Epidermal melanocyte (primary cell): Measurements from ENCODE around the gene HOGA1.
A peak's percentile ranks its signal among the peaks of the same experiment; 100 is the strongest.

Experiments used
- DNase-seq: peaks from one replicate; pipeline ENCODE4 v3.0.0; 2011; ENCODE audit warnings: low spot score; ENCODE audit not compliant: insufficient read length

Gene HOGA1

DNA sequence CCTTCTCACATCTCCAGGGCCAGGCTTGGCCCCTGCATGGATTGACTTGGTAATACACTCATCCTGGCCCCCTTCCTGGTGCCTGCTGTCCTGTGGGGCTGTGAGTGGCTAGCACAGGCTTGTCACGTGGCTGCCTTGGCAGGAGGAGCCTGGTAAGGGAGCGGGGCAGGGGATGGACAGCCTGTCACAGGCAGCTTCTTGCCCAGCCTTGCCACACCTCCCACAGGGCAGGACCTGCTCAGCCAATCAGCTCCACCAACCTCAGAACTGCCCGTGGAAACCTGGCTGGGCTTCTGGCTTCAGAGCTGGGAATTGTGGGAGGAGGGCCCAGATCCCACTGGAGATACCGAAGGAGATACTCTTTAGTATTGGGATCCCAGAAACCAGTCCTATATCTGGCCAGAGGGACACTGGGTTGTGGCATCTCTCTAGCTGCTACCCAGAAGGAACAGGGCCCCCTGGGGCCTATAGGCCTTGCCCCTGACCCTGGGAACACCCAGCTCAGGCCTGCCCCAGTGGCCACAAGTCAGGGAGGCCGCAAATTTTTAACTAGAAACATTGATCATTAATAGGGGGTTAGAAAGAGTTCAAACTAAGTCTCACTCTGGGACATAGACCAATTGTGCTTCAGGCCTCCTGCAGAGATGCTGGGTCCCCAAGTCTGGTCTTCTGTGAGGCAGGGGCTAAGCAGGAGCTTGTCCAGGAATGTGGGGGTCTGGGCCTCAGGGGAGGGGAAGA lies at the start of gene HOGA1:
Gene HOGA1 (plus strand): TSS at position 330 of the 738 bp plus-strand sequence. CDS start 315 bp downstream, at position 645.
- DNase-seq: peak; percentile 33

DNA sequence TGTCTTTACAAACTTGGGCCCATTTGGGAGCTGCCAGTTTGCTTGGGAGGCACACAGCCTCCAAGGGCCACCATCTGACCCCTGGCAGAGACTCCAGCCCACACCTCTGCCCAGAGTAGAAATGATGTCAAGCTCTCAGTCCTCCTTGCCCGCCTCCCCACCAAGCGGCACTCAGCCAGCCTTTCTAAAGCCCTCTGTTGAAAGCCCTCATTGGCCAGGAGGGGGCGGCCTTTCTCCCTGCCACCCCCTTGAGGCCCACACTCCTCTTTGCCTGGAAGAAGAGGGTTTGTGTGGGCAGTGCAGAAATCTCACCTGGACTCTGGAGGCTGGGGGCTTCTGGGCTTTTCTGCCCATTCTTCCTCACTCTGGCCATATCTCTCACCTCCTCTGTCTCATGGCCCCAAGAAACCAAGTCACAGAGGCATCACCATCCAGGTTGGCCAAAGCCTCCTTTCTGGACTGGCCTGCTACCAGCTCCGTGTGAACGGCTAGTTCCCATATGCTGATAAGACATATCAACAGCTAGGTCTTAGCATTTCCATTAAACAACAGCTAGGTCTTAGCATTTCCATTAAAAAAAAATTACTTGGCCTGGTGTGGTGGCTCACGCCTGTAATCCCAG lies 49.3 kb upstream of the HOGA1 start:
- DNase-seq: no peak

DNA sequence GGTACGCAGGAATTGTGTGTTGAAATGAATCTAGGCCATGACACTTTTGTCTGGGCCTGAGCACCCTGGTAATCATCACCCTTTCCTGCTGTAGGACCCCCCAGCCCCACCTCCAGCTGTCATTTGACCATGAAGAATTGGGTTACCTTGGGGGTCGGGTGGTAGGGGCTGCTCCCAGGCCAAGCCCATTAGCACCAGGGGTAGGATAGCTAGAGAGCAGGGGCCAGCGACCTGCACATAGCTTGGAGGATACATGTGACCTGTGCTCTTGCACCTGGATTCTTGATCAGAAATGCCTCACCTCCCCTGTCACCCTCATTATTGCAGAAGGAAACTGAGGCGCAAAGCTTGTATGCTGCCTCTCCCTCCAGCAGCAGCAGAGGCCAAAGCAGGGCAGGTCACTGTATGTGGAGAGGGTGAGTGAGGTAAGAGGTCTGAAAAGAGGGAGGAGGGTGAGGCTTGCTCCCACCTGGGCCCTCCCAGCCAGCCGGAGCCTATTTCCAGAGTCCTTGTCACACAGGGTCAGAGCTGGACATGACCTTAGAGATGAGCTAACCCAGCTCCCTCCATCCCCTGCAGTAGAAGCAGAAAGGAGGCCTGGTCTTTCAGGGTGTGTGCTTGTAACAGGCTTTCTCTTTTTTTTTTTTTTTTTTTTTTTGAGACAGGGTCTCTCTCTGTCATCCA lies 46.9 kb upstream of the HOGA1 start:
- no peak for DNase-seq

DNA sequence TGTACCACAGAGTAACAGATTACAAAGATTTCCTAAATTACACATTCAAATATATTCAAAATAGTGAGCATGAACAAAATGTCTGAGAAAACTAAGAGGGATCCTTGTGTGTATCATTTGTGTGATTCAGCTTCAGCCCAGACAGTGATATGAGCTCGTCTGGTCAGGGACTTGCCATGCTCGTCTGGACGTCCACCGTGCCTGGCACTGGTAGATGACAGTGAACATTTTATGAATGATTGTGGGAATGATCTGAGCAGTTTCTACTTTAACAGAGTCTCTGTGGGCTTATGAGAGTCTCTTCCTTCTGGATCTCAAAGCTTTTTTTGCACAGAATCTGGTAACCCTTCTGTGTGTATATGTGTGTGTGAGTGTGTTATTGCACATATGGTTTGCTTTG lies 45.8 kb upstream of the HOGA1 start:
- DNase-seq: no peak

DNA sequence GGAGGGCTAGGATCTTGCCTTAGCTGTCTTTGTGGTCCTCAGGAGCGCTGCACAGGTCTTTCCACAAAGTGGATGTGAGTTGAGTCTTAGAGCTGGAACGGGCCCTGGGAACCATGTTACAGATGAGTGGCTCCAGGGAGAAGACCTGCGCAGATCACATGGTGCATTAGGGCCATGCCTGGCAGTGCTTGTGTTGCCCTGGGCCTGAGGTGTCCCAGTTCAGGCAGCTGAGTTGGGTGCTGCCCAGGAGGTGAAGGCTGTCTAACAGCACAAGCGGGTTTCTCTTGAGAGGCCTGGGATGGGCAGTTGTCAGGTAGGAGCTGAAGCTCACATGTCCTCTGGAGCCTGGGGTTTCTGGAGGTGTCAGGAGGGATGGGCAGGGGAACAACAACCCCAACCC lies 45.4 kb upstream of the HOGA1 start:
- no peak for DNase-seq

DNA sequence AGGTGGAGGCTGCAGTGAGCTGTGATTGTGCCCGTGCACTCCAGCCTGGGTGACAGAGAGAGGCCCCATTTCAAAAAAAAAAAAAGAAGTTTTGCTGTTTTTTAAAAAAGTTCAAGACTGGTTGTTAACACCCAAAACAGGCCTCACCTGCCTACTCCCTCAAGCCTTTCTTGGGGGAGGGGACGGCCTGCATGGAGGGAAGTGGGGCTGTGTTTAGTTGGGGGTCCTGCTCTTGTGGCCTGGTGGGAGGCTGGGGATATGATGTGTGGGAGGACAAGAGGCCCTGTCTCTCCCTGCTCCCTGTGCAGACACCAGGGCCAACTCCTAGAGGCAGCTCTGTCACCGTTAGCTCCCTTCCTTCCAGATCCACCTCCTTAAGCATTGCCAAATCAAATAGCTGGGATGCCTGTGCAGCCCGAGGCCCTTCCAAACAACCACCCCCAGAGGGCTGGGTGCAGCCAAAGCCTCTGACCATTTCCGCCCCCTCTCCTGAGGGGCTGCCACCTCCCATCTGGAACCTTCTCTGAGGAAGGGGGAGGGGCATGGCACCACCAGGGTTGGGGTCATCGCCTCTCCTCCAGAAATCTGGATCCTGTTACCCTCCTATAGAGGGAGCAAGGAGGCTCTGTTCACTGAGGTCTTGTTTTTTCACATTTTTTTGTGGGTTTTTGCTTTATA lies 44.5 kb upstream of the HOGA1 start:
- no peak for DNase-seq

DNA sequence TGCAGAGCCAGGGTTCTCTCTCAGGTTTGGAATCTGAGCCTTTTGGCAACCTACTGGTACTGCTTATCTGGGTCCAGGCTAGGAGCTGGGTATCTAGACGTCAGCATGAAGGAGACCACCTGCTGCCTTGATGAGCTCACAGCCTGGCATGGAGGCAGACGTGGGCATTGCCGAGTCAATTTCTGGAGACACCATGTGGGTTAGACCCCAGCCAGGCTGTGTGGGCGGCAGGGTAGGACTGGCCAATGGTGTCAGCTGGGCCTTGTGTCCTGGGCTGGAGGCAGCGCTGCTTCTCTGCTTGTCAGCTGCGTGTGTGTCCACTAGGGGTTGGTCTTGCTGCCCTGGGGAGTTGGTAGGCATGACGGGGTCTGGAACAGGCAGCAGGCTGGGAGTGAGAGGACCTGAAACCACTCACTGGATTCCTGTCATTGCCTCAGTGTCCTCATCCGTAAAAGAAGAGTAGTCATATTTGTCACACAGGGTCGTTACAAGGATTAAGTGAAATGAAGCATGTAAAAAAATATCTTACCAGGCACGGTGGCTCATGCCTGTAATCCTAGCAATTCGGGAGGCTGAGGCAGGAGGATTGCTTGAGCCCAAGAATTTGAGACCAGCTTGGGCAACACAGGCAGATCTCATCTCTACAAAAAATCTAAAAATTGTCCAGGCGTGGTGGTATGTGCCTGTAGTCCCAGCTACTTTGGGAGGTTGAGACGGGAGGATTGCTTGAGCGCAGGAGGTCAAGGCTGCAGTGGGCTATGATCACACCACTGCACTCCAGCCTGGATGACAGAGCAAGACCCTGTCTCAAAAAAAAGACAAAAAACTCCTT lies 43.3 kb upstream of the HOGA1 start:
- no peak for DNase-seq

DNA sequence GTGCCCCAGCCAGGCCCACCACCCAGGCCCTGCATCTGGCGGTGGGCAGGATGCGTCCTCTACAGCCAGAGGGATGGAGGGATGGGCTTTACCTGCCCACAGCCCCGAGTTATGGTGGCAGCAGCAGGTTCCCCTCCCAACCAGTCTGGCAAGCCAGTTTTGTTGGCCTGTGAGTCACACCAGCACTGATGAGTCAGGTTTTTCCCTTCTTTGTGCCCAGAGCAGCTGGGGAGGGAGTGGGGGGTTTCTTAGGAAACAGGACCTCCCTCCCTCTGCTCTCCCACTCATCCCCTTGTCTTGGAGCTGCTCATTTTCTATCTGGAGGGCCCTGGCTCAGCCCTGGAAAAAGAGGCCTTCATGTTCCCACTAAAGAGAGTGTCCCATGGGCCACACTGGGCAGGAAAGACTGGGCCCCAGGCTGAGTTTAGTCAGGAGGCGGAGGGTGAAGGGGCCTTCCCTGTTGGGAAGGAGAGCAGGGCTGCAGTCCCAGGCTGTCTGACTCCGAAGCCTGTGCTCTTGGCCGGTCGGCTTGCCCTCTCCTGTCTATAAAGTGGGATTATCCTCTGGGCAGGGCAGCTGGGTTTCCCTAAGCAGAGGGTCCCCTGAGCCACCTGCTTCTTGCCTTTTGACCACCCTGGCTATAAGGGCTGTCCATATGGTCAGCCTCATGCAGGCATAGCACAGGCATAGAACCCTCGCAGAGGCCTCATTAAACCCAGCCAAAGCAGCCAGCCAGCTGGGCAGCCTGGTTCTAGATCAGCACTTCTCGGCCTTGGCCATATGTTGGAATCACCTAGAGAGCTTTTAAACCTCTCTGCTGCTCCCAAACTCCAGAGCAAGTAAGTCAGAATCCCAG lies 41.8 kb upstream of the HOGA1 start:
- no peak for DNase-seq

DNA sequence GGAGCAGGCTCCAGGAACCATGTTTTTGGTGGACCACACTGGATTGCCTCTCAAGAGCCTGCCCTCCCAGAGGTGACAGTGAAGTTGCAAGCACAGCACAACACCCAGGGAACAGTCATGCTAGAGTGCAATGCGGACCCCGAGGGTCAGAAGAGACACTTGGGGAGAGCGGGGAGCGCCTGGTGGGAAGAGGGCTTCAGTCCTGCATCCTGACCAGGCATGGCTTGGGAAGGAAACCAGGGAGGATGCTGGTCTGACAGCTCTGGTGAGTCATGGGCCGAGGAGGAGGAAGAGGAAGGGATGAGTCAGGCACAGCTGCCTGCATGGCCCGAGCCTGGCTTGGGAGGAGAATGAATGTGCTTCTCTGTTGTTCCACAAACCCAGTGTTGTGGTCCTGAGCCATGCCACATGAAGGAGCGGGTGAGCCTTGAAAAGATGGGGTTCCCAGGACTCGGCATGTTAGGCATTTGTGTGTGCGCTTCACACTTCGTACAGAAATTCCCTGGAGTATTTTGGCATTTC lies 41.1 kb upstream of the HOGA1 start:
- DNase-seq: peak; percentile 68

DNA sequence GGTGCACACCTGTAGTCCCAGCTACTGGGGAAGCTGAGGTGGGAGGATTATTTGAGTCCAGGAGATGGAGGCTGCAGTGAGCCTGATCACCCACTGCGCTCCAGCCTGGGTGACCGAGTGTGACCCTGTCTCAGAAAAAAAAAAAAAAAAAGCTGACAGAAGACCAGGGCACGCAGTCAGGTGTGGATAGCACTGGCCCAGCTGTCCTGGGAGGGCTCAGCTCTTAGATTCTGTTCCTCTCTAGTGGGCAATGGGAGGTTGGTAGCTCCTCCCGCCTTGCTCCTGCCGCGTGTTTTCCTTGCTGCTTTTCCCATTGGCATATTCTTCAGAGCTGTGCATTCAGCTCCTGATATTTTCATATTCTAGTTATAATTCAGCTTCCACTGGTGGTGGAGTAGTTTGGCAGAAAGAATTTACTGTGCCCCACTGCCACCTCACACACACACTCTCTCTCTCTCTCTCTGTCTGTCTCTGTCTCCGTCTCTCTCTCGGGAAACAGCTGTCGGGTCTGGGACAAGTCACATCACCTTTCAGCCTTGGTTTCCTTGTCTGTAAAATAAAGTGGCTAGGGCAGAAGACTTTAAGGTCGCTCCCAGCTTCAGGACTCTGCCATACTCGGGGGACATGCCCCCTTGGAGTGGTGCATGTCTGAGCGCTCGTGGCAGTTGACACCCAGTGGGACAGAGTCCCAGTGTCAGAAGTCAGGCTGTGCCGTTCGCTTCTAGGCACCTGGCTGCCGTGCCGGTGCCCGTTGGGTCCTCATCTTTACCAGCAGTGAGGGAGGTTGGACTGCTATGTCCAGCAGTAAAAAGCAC lies 37.5 kb upstream of the HOGA1 start:
- no peak for DNase-seq

DNA sequence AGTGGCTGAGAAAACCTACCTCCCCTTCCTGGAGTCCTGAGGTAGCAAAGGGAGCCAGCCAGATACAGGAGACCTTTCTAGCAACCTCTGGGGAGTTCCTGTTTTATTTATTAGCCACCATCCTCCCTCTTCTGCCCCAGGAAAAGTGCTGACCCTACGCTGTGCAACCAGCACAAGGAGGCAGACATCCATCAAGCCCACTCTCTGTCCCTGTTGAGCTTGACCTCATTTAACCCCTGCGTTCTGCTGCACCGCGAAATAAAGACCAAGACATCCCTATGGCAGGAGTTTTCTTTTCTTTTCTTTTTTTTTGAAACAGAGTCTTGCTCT lies 37.0 kb upstream of the HOGA1 start:
- no peak for DNase-seq

DNA sequence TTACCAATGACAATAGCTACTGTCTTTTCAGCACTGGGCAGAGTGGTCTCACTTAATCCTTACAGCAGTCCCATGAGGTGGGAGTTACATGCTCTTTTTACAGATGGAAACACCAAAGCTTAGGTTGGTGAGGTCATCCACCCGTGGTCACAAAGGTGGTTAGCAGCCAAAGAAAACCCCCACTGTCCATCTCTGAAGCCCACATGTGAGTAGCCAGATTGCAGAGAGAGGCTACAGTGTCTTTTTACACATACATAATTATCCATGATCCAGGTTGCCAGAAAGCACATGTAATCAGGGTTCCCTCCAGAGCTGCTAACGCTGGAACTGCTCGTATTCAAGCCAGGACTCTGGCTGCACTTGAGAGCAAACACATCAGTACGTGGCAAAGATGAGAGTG lies 36.2 kb upstream of the HOGA1 start:
- DNase-seq: no peak

DNA sequence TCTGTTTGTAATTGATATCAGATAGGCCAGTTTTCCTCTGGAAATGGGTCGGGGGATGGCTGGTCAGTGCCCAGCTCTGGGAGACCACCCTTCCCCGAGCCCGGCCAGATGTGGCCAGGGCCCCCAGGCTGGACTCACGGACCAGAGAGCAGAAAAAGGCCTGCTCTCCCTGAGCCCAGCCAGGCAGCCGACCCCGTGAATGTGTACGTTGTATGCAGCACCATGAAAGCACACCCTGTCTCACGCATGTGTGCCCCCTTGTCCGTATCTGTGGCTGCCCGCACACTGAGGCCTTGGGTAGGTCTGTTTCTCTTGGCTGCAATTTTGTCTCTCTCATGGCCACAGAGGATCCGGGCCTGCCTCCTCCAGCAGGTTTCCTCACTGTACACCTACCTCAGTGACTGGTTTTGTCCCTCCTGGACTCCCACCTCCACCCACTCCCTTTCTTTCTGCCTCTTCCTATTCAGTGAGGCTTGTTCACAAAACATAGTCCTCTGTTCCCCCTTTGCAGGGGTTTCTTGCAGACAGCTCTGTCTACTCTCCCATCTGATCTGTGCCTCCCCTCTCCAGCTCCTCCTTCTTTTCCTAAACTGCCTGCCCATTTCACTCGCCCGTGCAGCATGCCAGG lies 35.2 kb upstream of the HOGA1 start:
- DNase-seq: no peak

DNA sequence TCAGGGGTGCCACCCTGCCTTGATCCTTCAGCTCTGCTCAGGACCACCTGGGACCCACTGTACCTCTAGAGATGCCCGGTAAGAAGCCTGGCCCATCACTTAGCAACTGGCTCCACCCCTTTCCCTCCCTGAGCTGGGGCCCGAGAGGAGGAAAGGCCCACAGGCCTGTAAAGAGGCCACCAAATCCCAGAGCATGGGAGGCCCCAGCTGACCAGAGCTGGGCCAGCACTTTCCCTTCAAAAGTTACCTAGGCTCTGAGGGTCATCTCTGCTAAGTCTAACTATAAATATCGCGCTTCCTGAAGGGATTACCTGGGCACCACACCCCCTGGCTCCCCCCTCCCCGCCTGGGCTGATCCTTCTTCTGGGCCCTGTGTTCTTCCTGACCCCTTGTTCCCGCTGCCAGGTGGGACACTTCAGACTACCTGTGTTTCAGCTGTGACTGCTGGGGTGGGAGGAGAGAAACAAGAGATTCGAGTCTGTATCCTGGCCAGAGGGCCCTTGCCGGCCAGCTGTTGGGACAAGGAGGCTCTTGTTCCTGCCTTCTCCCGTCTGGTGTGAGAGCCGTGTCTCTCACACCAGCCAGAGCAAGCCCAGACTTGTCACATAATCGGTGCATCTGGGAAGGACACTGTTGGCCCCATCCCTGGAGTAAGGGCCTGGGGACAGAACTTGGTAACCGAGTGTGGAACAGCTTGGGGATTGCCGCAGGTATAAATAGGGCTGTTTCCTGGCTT lies 34.4 kb upstream of the HOGA1 start:
- no peak for DNase-seq

DNA sequence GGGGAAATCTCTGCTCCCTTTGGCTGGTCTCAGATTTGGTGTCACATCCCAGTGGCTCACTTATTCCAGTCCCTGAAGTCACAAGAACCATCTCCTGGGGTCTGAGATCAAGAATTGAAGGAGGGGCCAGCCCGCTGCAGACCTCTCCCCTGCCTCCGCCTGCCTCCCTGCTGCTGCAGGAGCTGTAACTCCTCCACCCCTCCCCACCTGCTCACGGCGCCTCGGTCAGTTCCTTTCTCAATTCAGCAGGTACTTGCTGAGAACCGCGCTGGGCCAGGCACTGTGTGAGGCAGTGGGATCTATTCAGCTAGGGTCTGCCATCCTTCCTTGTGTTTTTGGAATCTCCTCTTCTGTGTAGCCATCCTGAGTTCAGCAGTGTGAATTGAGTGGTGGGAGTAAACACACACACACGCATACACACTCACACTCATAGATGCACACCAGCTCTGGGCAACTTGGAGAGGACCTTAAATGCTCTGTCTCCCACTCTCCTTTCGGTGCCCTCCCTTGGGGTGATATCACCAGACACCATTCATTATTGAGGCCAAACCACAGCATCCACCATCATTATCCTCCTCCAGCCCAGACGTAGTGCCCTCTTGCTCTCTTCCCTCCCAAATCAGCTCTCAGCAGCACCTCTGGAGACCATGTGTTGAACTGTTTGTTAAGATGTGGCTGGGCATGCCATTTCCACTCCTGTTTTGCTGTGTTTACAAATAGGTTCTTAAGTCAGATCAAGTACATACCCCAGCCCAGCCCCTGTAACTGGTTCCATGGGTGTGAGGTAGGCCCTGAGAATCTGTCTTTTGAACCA lies 33.6 kb upstream of the HOGA1 start:
- no peak for DNase-seq

DNA sequence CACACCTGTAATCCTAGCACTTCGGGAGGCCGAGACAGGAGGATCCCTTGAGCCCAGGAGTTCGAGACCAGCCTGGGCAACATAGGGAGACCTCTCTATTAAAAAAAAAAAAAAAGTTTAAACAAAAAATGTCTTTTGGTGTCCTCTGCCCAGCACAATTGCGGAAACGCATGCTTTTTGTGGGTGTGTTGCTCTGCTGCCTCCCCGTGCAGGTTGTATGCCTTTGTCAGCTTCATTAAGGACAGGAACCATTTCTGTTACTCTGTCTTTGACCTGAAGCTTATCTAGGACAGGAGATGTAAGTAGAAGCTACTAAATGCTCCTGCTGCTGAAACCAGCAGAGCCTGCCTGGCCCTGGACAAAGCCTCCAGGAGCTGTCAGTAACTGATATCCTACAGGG lies 32.9 kb upstream of the HOGA1 start:
- DNase-seq: no peak

DNA sequence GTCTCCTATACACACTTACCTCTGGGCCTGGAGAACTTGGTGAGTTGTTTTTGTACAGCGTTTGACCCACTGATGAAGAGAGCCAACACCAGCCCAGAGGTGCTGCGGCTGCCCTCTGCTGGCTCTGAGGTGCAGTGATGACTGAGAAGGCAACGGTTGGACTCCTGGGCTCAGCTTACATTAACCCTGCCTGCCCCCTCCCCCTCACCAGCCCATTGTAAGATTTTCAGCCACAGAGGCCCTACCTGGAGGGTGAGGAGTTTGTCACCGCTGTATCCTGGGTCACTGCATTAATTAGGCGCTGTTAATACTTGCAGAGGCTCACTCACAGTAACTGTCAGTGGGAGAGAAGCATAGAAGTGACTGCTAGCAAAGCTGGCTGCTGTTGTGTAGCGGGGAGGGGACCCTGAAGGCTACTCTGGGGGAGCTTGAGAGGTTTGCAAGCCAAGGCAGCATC lies 30.6 kb upstream of the HOGA1 start:
- DNase-seq: no peak
